IMR-90 (cell line): ENCODE measurements around the gene ACACA.

Experiments
- CEBPB ChIP-seq: IDR thresholded peaks from 2 replicates; pipeline ENCODE4 v1.6.1; 2012; ENCODE audit warnings: low read depth, low read length, improper control_type of control experiment
- CHD1 ChIP-seq: IDR thresholded peaks from 2 replicates; pipeline ENCODE4 v1.6.1; 2012; ENCODE audit warnings: low read depth, low read length, improper control_type of control experiment
- CTCF ChIP-seq: conservative IDR thresholded peaks from 2 replicates; pipeline ENCODE4 v1.5.1; 2012; ENCODE audit warnings: mild to moderate bottlenecking, low read depth, low read length, improper control_type of control experiment
- NFE2L2 ChIP-seq: fragments of 150-350 bp; IDR thresholded peaks from 2 replicates; pipeline ENCODE4 v1.6.1; 2016; ENCODE audit warnings: low read depth, mild to moderate bottlenecking, low read length
- POLR2A ChIP-seq: IDR thresholded peaks from 2 replicates; pipeline ENCODE4 v1.6.1; 2012; ENCODE audit warnings: mild to moderate bottlenecking, low read depth, low read length

- TF ChIP-seq POLR2A (no peak), CTCF (no peak), NFE2L2 (no peak), CHD1 (no peak), CEBPB (no peak)
These were observed 281.8 kb downstream of the ACACA start for GRCh38 chr17:37124821-37125173.
